Measurements from ENCODE around the gene ABHD5. TPM values are rescaled to one million over a fixed set of nuclear protein-coding genes. Genes with fewer than 3 reads are reported as not detected.

ABHD5 gene
- total and polyA plus RNA-seq, 12 donors, result 6.5 to 40.1 (median 28.0) TPM

- 61 to 66% methylated on average over 8 of the region's 8 CpGs for WGBS, 2 donors
- peaks cover 0 to 9% (median 0%) of the 10 kb centered on the region in 9 donors for H3K36me3 ChIP-seq
- H3K27ac ChIP-seq, result no peak overlapping the region
- TF ChIP-seq, protein P1, sequence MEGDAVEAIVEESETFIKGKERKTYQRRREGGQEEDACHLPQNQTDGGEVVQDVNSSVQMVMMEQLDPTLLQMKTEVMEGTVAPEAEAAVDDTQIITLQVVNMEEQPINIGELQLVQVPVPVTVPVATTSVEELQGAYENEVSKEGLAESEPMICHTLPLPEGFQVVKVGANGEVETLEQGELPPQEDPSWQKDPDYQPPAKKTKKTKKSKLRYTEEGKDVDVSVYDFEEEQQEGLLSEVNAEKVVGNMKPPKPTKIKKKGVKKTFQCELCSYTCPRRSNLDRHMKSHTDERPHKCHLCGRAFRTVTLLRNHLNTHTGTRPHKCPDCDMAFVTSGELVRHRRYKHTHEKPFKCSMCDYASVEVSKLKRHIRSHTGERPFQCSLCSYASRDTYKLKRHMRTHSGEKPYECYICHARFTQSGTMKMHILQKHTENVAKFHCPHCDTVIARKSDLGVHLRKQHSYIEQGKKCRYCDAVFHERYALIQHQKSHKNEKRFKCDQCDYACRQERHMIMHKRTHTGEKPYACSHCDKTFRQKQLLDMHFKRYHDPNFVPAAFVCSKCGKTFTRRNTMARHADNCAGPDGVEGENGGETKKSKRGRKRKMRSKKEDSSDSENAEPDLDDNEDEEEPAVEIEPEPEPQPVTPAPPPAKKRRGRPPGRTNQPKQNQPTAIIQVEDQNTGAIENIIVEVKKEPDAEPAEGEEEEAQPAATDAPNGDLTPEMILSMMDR (IDR thresholded peaks at IDR 0.05), result no peak
- H3K9me3 ChIP-seq, result no peaks in the 10 kb centered on the region
- H3K4me1 ChIP-seq, result peaks cover 0 to 15% (median 7%) of the 10 kb centered on the region in 9 donors
- H3K4me3 ChIP-seq, result no peak overlapping the region
- ATAC-seq, result no peak
- DNase-seq, result no peak
- H3K27me3 ChIP-seq, result no peaks in the 10 kb centered on the region
- intact Hi-C loops (cut with DNase I), result no loop called here
These were observed 46.1 kb downstream of the ABHD5 start for GRCh38 chr3:43736558-43737440.

- WGBS, 2 donors, result 97 to 98% methylated on average over 2 of the region's 2 CpGs
- no peaks in the 10 kb centered on the region for H3K27me3 ChIP-seq
- TF ChIP-seq, protein P1 (IDR thresholded peaks at IDR 0.05), result no peak
- peaks cover 0 to 9% (median 0%) of the 10 kb centered on the region in 9 donors for H3K36me3 ChIP-seq
- ATAC-seq (no peak), DNase-seq (no peak)
- H3K27ac ChIP-seq, result no peak overlapping the region
- intact Hi-C loops (cut with DNase I), result no loop called here
- peaks cover 0 to 23% (median 11%) of the 10 kb centered on the region in 9 donors for H3K4me1 ChIP-seq
- H3K4me3 ChIP-seq, result no peak overlapping the region
- no peaks in the 10 kb centered on the region for H3K9me3 ChIP-seq
These were observed 47.6 kb downstream of the ABHD5 start for GRCh38 chr3:43738305-43738704.

DNA sequence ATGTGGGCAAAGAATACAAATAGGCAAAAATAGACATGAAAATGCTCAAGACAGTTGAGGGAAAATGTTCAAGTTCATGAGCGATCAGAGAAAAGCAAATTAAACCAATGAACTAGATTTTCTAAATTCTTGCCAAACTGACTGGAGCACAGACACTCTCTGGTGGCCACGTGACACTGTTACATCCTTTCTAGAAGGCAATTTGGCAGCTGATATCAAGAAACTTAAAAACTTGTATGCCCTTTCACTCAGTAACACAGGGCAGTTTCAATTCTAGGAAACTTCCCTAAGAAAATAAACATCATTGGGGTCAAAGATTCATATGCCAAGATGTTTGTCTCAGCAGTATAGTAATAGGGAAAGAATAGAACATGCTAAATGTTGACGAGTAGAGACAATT is 52.2 kb downstream of the ABHD5 start:
- Histone ChIP-seq H3K4me1 (peaks cover 0 to 15% (median 3%) of the 10 kb centered on the region in 9 donors), H3K27me3 (no peaks in the 10 kb centered on the region), H3K4me3 (no peak overlapping the region), H3K9me3 (peaks cover 0 to 18% (median 0%) of the 10 kb centered on the region in 11 donors), H3K27ac (no peak overlapping the region), H3K36me3 (no peaks in the 10 kb centered on the region)
- WGBS, 2 donors, result 30 to 31% methylated on average over 3 of the region's 3 CpGs
- TF ChIP-seq, protein P1 (IDR thresholded peaks at IDR 0.05), result peak in 5 of 9 donors; percentile 6 to 30 (median 13)
- DNase-seq (no peak), ATAC-seq (peak in 6 of 8 donors; percentile 41 to 77 (median 58))
- intact Hi-C loops (cut with DNase I), result loop anchor here in 1 of 10 donors (10.0 kb wide), 1 partner anchor 198 kb away; no protein-coding TSS in a partner anchor

DNA sequence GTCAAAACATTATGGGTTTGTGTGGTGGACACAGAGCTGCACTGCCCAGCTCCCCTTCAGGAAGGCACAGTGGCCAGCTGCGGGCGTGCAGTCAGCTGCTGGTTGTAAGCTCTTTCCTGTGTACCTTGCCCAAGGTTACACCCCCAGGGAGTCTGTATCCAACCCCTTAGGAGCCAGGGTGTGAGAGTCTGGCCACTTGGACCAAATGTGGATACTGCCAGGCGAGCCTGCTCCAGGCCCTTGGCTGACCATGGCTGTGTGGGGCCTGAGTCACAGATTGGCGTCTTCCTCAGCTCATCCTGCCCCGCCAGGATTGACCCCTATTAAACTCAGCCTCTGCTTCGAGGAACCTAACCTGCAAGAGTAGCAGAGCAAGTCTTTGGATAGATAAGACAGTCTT is 56.9 kb downstream of the ABHD5 start:
- DNase-seq (no peak), ATAC-seq (peak in 1 of 8 donors; percentile 58)
- TF ChIP-seq, protein P1 (IDR thresholded peaks at IDR 0.05), result no peak
- no peaks in the 10 kb centered on the region for H3K36me3 ChIP-seq
- no peak overlapping the region for H3K4me3 ChIP-seq
- intact Hi-C loops (cut with DNase I), result loop anchor here in 1 of 10 donors (10.0 kb wide), 1 partner anchor 203 kb away; no protein-coding TSS in a partner anchor
- no peak overlapping the region for H3K27ac ChIP-seq
- peaks cover 0 to 18% (median 0%) of the 10 kb centered on the region in 11 donors for H3K9me3 ChIP-seq
- 63 to 72% methylated on average over 6 of the region's 6 CpGs for WGBS, 2 donors
- H3K27me3 ChIP-seq, result no peaks in the 10 kb centered on the region
- peaks cover 0 to 11% (median 6%) of the 10 kb centered on the region in 9 donors for H3K4me1 ChIP-seq
